ENCODE data around the gene CDKN1B. TPM values are rescaled to one million over a fixed set of nuclear protein-coding genes. Genes with fewer than 3 reads are reported as not detected.

CDKN1B gene
- total RNA-seq, 1 donor from 2014 or later: 34.0 TPM

DNA sequence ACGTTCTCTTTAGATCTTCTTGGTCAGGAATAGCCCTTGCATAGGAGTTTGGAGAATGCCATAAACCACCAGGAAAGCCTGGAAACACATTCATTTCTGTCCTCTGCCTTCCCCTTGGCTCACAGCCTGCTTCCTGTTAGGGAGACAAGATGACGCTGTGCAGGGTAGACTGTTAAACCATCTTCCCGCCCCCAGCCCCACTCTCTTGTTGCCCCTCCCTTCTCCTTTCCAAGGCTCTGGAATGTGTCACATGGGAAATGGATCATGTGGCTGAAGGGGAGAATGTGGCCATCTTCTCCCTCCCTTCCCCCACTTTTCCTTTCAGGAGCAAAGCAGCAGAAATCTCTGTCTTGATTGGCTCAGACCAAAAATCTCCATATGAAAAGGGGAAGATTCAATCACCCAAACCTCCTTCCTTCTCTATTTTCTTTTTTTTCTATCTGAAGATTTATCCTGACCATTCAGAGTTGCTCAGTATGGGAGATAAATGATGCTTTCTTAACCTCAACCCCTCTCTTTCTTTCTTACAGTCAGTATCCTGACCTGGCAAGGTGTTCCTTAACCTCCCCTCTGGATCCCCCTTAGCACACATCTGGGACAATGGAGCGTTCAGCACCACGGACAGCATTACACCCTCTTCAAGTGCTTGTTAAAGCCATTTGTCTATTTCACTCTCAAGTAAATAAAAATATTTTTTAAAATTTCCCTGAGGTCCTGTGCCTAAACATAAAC, 32.6 kb upstream of the CDKN1B start:
- H3K4me3 ChIP-seq (ENCODE audit: low read depth, low read length): no peak overlapping the region
- TF ChIP-seq, protein P1, sequence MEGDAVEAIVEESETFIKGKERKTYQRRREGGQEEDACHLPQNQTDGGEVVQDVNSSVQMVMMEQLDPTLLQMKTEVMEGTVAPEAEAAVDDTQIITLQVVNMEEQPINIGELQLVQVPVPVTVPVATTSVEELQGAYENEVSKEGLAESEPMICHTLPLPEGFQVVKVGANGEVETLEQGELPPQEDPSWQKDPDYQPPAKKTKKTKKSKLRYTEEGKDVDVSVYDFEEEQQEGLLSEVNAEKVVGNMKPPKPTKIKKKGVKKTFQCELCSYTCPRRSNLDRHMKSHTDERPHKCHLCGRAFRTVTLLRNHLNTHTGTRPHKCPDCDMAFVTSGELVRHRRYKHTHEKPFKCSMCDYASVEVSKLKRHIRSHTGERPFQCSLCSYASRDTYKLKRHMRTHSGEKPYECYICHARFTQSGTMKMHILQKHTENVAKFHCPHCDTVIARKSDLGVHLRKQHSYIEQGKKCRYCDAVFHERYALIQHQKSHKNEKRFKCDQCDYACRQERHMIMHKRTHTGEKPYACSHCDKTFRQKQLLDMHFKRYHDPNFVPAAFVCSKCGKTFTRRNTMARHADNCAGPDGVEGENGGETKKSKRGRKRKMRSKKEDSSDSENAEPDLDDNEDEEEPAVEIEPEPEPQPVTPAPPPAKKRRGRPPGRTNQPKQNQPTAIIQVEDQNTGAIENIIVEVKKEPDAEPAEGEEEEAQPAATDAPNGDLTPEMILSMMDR (IDR thresholded peaks at IDR 0.05; ENCODE audit: insufficient read depth, low read length, severe bottlenecking): no peak
- H3K36me3 ChIP-seq (ENCODE audit: control insufficient read depth, insufficient read depth, low read length): no peaks in the 10 kb centered on the region
- H3K27me3 ChIP-seq (ENCODE audit: control insufficient read depth, insufficient read depth, low read length): no peaks in the 10 kb centered on the region
- peak; percentile 33 for DNase-seq (ENCODE audit: low read depth)
- FAIRE-seq: no peak

DNA sequence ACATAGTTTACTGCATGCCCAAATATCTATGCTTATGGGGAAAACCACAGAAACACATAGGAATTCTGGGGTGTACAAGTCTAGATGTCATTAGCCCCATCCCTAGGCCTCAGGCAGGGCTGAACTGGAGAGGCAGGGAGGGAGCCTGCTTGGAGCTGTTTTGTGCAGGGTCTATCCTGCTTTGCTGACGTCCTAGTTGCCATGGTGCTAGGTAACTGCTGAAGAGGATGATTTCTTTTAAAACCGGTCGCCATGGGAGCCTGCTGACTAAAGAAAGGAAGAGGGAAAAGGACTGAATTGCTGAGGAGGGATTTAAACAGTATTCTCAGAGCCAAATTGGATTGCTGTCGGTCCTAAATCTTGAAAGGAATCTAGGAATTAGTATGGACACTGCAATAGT, 31.9 kb upstream of the CDKN1B start:
- Histone ChIP-seq H3K27me3 (ENCODE audit: control insufficient read depth, insufficient read depth, low read length) (no peaks in the 10 kb centered on the region), H3K4me3 (ENCODE audit: low read depth, low read length) (no peak overlapping the region), H3K36me3 (ENCODE audit: control insufficient read depth, insufficient read depth, low read length) (no peaks in the 10 kb centered on the region)
- TF ChIP-seq, protein P1 (IDR thresholded peaks at IDR 0.05; ENCODE audit: insufficient read depth, low read length, severe bottlenecking): no peak
- no peak for FAIRE-seq
- no peak for DNase-seq (ENCODE audit: low read depth)

DNA sequence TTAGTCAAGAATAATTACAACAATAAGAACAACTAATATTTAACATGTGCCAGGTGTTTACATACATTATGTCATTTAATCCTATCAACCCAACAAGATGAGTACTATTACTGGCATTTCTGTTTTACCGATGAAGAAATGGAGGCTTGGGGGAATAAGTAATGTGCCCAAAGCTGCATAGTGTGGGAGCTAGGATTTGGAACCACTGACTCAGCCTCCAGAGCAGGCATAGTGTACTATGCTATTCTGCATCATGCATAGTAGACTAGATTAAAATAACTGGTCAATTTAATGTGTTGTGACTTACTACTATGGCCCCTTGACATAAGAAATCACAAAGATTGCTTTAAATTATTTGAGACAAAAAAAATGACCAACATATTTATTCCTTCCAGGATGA, 30.7 kb upstream of the CDKN1B start:
- FAIRE-seq: no peak
- no peaks in the 10 kb centered on the region for H3K27me3 ChIP-seq (ENCODE audit: control insufficient read depth, insufficient read depth, low read length)
- TF ChIP-seq, protein P1 (IDR thresholded peaks at IDR 0.05; ENCODE audit: insufficient read depth, low read length, severe bottlenecking): no peak
- no peak overlapping the region for H3K4me3 ChIP-seq (ENCODE audit: low read depth, low read length)
- H3K36me3 ChIP-seq (ENCODE audit: control insufficient read depth, insufficient read depth, low read length): no peaks in the 10 kb centered on the region
- no peak for DNase-seq (ENCODE audit: low read depth)

DNA sequence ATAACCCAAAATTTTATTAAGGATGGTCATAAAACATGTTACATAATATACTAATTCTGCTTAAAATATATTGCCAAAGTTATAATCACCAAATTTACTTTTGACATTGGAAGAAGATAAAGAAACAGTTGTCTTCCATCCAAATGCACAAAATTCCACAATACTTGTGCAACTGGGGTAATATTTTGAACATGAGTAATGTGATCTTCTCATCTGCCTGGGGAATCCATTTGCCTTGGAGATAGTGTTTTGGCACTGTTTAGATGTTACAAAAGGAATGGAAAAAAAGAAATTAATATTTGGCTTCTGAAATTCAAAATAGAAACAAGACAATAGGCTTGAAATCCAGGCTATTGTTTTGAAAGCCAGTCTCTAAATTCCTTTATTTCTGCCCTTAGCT, 30.2 kb upstream of the CDKN1B start:
- TF ChIP-seq, protein P1 (IDR thresholded peaks at IDR 0.05; ENCODE audit: insufficient read depth, low read length, severe bottlenecking): no peak
- DNase-seq (ENCODE audit: low read depth) (no peak), FAIRE-seq (no peak)
- Histone ChIP-seq H3K36me3 (ENCODE audit: control insufficient read depth, insufficient read depth, low read length) (no peaks in the 10 kb centered on the region), H3K27me3 (ENCODE audit: control insufficient read depth, insufficient read depth, low read length) (no peaks in the 10 kb centered on the region), H3K4me3 (ENCODE audit: low read depth, low read length) (no peak overlapping the region)

DNA sequence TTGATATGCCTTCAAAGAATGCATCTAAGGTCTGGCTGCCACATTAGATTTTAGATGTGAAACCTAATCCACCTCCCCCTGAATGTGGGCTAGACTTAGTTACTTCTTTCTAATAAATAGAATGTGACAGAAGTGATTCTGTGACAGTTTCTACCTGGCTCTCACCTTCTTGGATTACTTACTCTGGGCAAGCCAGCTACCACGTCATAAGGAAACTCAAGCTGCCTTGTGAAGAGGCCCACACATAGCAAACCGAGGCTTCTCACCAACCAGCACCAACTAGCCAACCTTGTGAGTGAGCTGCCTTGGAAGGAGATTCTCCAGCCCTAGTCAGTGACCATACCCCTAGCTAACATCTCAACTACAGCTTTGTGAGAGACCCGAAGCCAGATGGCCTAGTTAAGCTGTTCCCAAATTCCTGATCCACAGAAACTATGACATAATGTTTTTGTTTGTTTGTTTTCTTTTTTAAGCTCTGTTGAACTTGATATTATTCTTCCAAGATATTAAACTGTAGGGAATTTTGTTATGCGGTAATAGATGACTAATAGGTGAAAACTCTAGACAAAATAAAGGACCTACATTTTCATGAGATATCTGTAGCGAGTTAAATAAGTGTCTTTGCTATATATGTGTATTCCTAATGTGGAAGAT, 27.4 kb upstream of the CDKN1B start:
- peak; percentile 13 for DNase-seq (ENCODE audit: low read depth)
- FAIRE-seq: no peak
- TF ChIP-seq, protein P1 (IDR thresholded peaks at IDR 0.05; ENCODE audit: insufficient read depth, low read length, severe bottlenecking): no peak
- Histone ChIP-seq H3K36me3 (ENCODE audit: control insufficient read depth, insufficient read depth, low read length) (no peaks in the 10 kb centered on the region), H3K27me3 (ENCODE audit: control insufficient read depth, insufficient read depth, low read length) (no peaks in the 10 kb centered on the region), H3K4me3 (ENCODE audit: low read depth, low read length) (no peak overlapping the region)
